SK-N-SH treated with all-trans-retinoic acid at 6 μM for 48 hours (cell line): ENCODE results near the gene VPS39.

Source experiments
- ATAC-seq: fragments of 200-7000 bp; cut with Tn5 transposase; 3 replicates; pipeline ENCODE4 v1.9.1; 2020; ENCODE audit warnings: mild to moderate bottlenecking, moderate library complexity
- CSDC2 ChIP-seq: fragments of 250-450 bp; sonication (Bioruptor Pico); IDR thresholded peaks from 2 replicates; pipeline ENCODE4 v1.5.0; 2020; ENCODE audit warnings: mild to moderate bottlenecking, moderate library complexity
- ESRRG ChIP-seq: fragments of 250-450 bp; sonication (Bioruptor Pico); IDR thresholded peaks from 2 replicates; pipeline ENCODE4 v1.6.1; 2021; ENCODE audit warnings: mild to moderate bottlenecking
- GLIS3 ChIP-seq: fragments of 250-450 bp; sonication (Bioruptor Pico); IDR thresholded peaks from 2 replicates; pipeline ENCODE4 v1.5.0; 2020; ENCODE audit warnings: mild to moderate bottlenecking, moderate library complexity
- ISL1 ChIP-seq: fragments of 250-450 bp; sonication (Bioruptor Pico); IDR thresholded peaks from 2 replicates; pipeline ENCODE4 v2.1.2; 2022; ENCODE audit warnings: mild to moderate bottlenecking, moderate library complexity
- OSR1 ChIP-seq: fragments of 250-450 bp; sonication (Bioruptor Pico); IDR thresholded peaks from 2 replicates; pipeline ENCODE4 v1.8.0; 2022; ENCODE audit warnings: moderate library complexity, mild to moderate bottlenecking, inconsistent platforms
- PPARA ChIP-seq: fragments of 250-450 bp; sonication (Bioruptor Pico); IDR thresholded peaks from 2 replicates; pipeline ENCODE4 v1.5.0; 2020; ENCODE audit warnings: mild to moderate bottlenecking, borderline replicate concordance
- RARB ChIP-seq: fragments of 250-450 bp; sonication (Bioruptor Pico); IDR thresholded peaks from 2 replicates; pipeline ENCODE4 v1.8.0; 2021; ENCODE audit warnings: mild to moderate bottlenecking, moderate library complexity
- SNAI2 ChIP-seq: fragments of 250-450 bp; sonication (Bioruptor Pico); IDR thresholded peaks from 2 replicates; pipeline ENCODE4 v1.5.0; 2020; ENCODE audit warnings: mild to moderate bottlenecking, moderate library complexity
- ZFP3 ChIP-seq: fragments of 250-450 bp; sonication (Bioruptor Pico); IDR thresholded peaks from 2 replicates; pipeline ENCODE4 v1.5.0; 2020; ENCODE audit warnings: mild to moderate bottlenecking, moderate library complexity
- ZFP30 ChIP-seq: fragments of 450-650 bp; formaldehyde crosslinking; IDR thresholded peaks from 2 replicates; pipeline ENCODE4 v1.5.0; 2022; ENCODE audit warnings: mild to moderate bottlenecking, moderate library complexity
- ZNF565 ChIP-seq: fragments of 450-650 bp; formaldehyde crosslinking; conservative IDR thresholded peaks from 2 replicates; pipeline ENCODE4 v1.5.0; 2020; ENCODE audit warnings: low read depth, mild to moderate bottlenecking, moderate library complexity
- ZNF70 ChIP-seq: fragments of 450-650 bp; formaldehyde crosslinking; IDR thresholded peaks from 2 replicates; pipeline ENCODE4 v1.5.0; 2020; ENCODE audit warnings: mild to moderate bottlenecking, moderate library complexity
- ZNF8 ChIP-seq: fragments of 450-650 bp; formaldehyde crosslinking; IDR thresholded peaks from 2 replicates; pipeline ENCODE4 v1.5.0; 2020; ENCODE audit warnings: mild to moderate bottlenecking, moderate library complexity
- TF ChIP-seq, protein P1 (sequence below): fragments of 250-450 bp; sonication (Bioruptor Pico); IDR thresholded peaks from 2 replicates; pipeline ENCODE4 v1.5.0; 2020; ENCODE audit warnings: mild to moderate bottlenecking, moderate library complexity
- TF ChIP-seq, protein P2 (sequence below): fragments of 250-450 bp; sonication (Bioruptor Pico); IDR thresholded peaks from 2 replicates; pipeline ENCODE4 v1.8.0; 2021; ENCODE audit warnings: low read depth, mild to moderate bottlenecking, moderate library complexity, borderline replicate concordance
- TF ChIP-seq, protein P3 (sequence below): fragments of 250-450 bp; sonication (Bioruptor Pico); IDR thresholded peaks from 2 replicates; pipeline ENCODE4 v1.5.1; 2020; ENCODE audit warnings: low read depth, mild to moderate bottlenecking, moderate library complexity
- TF ChIP-seq, protein P4 (sequence below): fragments of 250-450 bp; sonication (Bioruptor Pico); IDR thresholded peaks from 2 replicates; pipeline ENCODE4 v1.8.0; 2020; ENCODE audit warnings: mild to moderate bottlenecking, moderate library complexity, borderline replicate concordance

The VPS39 gene

DNA sequence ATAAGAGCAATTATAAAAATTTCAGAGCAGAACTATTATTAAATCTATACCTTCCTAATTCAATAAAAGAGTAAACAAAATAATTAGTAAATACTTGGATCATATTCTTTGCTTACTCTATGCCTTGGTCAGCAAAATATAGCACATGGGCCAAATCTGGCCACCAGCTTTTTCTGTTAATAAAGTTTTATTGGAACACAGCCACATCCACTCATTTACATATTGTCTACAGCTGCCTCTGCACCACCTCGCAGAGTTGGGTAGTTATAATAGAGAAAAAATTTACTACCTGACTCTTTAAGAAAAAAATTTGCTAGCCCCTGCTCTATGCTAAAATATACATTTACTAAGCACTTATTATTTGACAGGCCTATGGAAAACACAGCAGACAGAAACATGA is 32.7 kb upstream of the VPS39 start:
- TF ChIP-seq OSR1 (CRISPR knock-in tag), result no peak
- no peak for TF ChIP-seq ESRRG
- no peak for TF ChIP-seq ZFP3
- TF ChIP-seq ZFP30 (CRISPR knock-in tag), result no peak
- no peak for TF ChIP-seq ZNF70 (CRISPR knock-in tag)
- no peak for TF ChIP-seq ISL1 (CRISPR knock-in tag)
- no peak for TF ChIP-seq SNAI2 (CRISPR knock-in tag)
- no peak for TF ChIP-seq PPARA (CRISPR knock-in tag)
- no peak for TF ChIP-seq RARB (CRISPR knock-in tag)
- TF ChIP-seq ZNF565 (CRISPR knock-in tag), result no peak
- TF ChIP-seq, protein P1, sequence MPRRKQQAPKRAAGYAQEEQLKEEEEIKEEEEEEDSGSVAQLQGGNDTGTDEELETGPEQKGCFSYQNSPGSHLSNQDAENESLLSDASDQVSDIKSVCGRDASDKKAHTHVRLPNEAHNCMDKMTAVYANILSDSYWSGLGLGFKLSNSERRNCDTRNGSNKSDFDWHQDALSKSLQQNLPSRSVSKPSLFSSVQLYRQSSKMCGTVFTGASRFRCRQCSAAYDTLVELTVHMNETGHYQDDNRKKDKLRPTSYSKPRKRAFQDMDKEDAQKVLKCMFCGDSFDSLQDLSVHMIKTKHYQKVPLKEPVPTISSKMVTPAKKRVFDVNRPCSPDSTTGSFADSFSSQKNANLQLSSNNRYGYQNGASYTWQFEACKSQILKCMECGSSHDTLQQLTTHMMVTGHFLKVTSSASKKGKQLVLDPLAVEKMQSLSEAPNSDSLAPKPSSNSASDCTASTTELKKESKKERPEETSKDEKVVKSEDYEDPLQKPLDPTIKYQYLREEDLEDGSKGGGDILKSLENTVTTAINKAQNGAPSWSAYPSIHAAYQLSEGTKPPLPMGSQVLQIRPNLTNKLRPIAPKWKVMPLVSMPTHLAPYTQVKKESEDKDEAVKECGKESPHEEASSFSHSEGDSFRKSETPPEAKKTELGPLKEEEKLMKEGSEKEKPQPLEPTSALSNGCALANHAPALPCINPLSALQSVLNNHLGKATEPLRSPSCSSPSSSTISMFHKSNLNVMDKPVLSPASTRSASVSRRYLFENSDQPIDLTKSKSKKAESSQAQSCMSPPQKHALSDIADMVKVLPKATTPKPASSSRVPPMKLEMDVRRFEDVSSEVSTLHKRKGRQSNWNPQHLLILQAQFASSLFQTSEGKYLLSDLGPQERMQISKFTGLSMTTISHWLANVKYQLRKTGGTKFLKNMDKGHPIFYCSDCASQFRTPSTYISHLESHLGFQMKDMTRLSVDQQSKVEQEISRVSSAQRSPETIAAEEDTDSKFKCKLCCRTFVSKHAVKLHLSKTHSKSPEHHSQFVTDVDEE (CRISPR knock-in tag), result no peak
- TF ChIP-seq ZNF8 (CRISPR knock-in tag), result no peak
- TF ChIP-seq, protein P2, sequence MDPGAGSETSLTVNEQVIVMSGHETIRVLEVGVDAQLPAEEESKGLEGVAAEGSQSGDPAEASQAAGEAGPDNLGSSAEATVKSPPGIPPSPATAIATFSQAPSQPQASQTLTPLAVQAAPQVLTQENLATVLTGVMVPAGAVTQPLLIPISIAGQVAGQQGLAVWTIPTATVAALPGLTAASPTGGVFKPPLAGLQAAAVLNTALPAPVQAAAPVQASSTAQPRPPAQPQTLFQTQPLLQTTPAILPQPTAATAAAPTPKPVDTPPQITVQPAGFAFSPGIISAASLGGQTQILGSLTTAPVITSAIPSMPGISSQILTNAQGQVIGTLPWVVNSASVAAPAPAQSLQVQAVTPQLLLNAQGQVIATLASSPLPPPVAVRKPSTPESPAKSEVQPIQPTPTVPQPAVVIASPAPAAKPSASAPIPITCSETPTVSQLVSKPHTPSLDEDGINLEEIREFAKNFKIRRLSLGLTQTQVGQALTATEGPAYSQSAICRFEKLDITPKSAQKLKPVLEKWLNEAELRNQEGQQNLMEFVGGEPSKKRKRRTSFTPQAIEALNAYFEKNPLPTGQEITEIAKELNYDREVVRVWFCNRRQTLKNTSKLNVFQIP (CRISPR knock-in tag), result no peak
- TF ChIP-seq GLIS3 (CRISPR knock-in tag), result no peak
- no peak for ATAC-seq

DNA sequence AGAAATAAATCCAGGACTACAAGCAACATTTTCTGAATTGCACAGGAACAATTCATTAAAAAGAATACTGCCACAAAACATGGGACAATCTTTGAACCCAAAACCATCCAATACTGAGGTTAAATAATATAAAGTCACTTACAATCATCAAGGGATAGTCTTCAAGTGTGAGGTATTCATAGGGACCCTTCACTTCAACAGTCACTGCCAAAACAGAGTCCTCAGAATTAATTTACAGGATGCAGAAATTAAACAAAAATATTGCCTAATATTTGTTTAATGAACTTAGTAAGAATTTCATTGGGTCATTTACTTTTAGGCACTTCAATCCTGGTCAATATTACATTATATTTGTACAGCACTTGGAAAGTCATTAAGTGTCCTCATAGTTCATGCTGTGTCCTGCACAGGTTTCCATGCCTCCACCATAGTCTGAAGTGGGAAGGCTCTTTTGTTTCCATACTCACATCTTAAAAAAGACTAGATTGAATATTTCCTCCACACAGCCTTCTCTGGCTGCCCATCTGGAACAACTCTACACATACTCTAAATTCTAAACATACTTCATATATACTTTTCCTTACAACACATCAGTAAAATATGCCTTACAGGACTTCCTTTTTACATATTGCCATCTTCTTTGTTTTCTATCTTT is 31.6 kb upstream of the VPS39 start:
- TF ChIP-seq ISL1 (CRISPR knock-in tag), result no peak
- TF ChIP-seq, protein P3, sequence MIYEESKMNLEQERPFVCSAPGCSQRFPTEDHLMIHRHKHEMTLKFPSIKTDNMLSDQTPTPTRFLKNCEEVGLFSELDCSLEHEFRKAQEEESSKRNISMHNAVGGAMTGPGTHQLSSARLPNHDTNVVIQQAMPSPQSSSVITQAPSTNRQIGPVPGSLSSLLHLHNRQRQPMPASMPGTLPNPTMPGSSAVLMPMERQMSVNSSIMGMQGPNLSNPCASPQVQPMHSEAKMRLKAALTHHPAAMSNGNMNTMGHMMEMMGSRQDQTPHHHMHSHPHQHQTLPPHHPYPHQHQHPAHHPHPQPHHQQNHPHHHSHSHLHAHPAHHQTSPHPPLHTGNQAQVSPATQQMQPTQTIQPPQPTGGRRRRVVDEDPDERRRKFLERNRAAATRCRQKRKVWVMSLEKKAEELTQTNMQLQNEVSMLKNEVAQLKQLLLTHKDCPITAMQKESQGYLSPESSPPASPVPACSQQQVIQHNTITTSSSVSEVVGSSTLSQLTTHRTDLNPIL (CRISPR knock-in tag), result no peak
- TF ChIP-seq OSR1 (CRISPR knock-in tag), result no peak
- TF ChIP-seq, protein P2 (CRISPR knock-in tag), result no peak
- TF ChIP-seq PPARA (CRISPR knock-in tag), result no peak
- TF ChIP-seq, protein P4, sequence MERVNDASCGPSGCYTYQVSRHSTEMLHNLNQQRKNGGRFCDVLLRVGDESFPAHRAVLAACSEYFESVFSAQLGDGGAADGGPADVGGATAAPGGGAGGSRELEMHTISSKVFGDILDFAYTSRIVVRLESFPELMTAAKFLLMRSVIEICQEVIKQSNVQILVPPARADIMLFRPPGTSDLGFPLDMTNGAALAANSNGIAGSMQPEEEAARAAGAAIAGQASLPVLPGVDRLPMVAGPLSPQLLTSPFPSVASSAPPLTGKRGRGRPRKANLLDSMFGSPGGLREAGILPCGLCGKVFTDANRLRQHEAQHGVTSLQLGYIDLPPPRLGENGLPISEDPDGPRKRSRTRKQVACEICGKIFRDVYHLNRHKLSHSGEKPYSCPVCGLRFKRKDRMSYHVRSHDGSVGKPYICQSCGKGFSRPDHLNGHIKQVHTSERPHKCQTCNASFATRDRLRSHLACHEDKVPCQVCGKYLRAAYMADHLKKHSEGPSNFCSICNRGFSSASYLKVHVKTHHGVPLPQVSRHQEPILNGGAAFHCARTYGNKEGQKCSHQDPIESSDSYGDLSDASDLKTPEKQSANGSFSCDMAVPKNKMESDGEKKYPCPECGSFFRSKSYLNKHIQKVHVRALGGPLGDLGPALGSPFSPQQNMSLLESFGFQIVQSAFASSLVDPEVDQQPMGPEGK (CRISPR knock-in tag), result no peak
- no peak for TF ChIP-seq ZNF8 (CRISPR knock-in tag)
- TF ChIP-seq, protein P1 (CRISPR knock-in tag), result no peak
- TF ChIP-seq ZFP30 (CRISPR knock-in tag), result no peak
- no peak for TF ChIP-seq CSDC2 (CRISPR knock-in tag)
- TF ChIP-seq ESRRG, result no peak
- TF ChIP-seq ZFP3, result no peak
- TF ChIP-seq, all 23 proteins: peak for 0
- peak; percentile 54 for ATAC-seq
